Activated CD4-positive, alpha-beta T cell treated with anti-CD3 and anti-CD28 coated beads, Interleukin-2, amount 50 U/mL, for 4 hours (primary cell): ENCODE measurements around the gene GDNF.
"Not testable (repeated sequence)": the region's sequence is repeated elsewhere in the genome, so short reads cannot be mapped to it uniquely, and the experiment has no call there.

ENCODE experiments used
- DNase-seq, 2 experiments: peaks; one replicate each; pipeline ENCODE4 v3.0.0-alpha.2; 2020

The GDNF gene

DNA sequence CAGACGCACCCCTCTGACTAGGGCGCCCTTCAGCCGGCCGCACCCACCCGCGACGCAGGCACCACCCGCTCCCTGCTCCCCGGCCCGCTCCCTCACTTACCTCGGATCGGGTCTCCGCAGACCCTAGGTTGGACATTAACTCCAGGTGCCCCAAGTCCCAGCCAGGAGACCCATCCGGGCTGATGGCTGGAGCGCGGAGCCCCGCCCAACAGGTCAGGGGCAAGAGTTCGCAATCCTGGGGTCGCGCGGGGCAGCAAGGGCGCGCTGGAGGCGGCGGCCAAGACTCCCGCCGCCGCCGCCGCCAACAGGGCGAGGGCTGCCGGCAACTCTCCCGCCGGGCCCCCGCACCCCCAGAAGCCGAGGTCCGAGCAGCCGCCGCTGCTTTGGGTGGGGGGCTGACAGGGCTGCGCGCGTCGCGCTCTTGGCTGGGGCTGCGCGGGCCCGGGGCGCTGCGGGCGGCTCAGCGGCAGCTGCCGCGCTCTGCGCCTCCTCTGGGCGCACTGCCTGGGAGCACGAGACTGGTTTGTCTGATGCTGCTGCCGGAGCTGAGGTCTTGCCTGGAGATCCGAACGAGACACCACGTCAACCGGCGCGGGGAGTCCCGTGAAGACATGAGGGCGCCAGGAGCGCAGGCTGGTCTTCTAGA lies at the start of gene GDNF:
GDNF (minus strand) TSS at position 635 of the 646 bp plus-strand sequence. CDS start 5,245 bp downstream, outside the sequence.
- DNase-seq: no peak

DNA sequence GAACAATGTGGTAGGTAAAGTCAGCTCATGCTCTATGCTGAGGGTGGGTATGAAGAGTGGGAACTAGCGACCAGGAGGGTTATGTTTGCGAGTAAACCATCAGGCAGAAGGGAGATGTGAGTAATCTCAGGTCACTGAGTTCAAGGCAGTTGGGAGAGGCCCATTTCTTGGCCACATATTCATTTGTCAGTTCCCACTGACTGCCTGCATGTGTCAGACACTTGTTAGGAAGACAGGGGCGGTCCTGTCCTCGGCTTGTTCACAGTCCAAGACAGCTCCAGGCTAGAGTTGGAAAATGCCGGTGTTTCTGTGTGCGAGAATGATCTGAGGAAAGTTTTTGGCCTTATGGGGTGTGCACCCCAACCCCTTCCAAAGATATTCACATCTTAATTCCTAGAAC lies 48.6 kb upstream of the GDNF start:
- no peak for DNase-seq

DNA sequence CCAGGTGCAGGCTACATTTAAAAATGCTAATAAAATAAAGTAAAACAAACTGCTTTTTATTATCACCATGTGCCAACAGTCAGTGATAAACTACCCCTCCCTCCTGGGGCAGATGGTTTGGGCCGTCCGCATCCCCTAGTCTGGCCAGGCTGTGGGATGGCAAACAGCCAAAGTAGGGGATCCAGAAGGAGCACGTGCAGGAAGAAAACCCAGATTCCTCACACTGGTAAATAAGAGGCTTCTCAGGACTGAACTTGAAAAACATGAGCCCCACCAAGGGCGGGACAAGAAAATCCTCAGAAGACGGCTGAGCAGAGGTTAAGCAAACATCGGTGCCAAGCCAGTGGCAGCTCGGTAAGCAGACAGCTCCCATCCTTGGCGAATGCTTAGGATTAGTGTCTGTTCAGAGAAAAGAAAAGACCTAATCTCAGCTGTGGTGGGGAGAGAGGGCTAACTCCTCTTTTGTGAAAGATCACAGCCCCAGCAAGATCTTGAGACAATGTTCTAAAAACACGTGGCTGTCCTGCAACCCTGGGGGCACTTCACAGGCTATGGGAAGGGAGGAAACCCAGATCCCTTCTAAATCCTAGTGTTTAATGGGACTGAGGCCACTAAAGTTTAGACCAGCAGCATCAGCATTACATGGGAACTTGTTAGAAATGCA lies 46.5 kb upstream of the GDNF start:
- no peak for DNase-seq

DNA sequence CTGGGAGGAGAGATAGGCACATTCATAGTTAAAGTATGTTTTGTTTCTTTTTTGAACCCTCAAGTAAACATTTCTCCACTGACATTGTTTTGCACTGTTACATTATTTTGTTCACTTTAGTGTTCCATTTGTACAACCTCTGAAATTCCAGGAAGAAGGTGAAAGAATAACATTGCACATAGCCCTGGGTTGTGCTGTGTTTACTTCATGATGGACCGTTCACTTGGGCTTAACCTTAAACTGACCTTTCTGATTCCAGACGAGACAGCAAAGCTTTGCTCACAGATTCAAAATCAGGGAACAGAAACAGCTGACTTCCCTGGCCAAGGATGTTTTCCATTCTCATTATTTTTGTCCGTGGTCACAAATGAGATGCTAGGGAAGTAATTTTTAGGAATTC lies 42.8 kb upstream of the GDNF start:
- no peak for DNase-seq

- DNase-seq: no peak
Measured at GRCh38 chr5:37881359-37881758, 41.5 kb upstream of the GDNF start.

- DNase-seq: no peak
Measured at GRCh38 chr5:37876943-37877342, 37.1 kb upstream of the GDNF start.

GRCh38 chr5:37876245-37876644 lies 36.4 kb upstream of the GDNF start:
- no peak for DNase-seq

GRCh38 chr5:37875051-37875787 lies 35.4 kb upstream of the GDNF start:
- no peak for DNase-seq

DNA sequence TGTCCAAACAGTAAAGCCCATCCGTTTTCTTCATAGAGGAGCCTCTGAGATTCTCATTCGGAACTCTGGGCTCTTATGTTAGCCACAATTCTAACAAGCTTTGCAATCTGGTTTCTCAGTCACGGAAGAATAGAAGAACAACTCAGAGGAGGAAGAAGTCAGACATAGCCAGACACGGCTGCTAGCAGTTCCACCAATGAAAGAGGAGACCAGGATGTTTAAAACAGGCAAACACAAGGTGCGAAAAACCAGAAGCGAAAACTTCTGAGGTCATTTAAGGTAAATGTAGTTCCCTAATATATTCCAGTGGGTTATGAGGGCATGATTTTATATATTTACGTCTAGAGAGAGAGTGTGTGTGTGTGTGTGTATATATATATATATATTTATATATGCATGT lies 34.1 kb upstream of the GDNF start:
- no peak for DNase-seq

GRCh38 chr5:37871023-37871815 lies 31.4 kb upstream of the GDNF start:
- DNase-seq: no peak

GRCh38 chr5:37869216-37869615 lies 29.4 kb upstream of the GDNF start:
- no peak for DNase-seq

- no peak for DNase-seq
Measured at GRCh38 chr5:37867654-37868053, 27.8 kb upstream of the GDNF start.

- not testable (repeated sequence) for DNase-seq
Measured at GRCh38 chr5:37862907-37863306, 23.1 kb upstream of the GDNF start.

DNA sequence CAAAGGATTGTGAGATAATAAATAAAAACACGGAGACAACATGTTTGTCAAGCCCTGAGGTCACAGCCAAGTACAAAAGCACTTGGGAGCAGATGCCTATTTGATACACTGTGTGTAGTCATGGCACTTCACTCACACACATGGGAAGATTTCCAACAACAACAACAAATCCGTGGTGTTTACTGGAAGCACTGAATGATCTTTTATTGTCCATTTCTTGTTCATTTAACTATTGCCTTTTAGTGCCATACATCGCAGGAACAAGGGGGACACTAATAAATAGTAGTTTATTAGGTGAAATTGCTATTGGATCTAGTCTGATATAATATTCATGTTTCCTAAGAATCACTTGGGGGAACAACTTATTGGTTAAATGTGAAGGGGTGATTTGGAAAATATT lies 20.4 kb upstream of the GDNF start:
- no peak for DNase-seq

- DNase-seq: no peak
Measured at GRCh38 chr5:37859805-37860204, 20.0 kb upstream of the GDNF start.

GRCh38 chr5:37858250-37858649 lies 18.4 kb upstream of the GDNF start:
- DNase-seq: no peak

GRCh38 chr5:37857696-37858095 lies 17.9 kb upstream of the GDNF start:
- no peak for DNase-seq

DNA sequence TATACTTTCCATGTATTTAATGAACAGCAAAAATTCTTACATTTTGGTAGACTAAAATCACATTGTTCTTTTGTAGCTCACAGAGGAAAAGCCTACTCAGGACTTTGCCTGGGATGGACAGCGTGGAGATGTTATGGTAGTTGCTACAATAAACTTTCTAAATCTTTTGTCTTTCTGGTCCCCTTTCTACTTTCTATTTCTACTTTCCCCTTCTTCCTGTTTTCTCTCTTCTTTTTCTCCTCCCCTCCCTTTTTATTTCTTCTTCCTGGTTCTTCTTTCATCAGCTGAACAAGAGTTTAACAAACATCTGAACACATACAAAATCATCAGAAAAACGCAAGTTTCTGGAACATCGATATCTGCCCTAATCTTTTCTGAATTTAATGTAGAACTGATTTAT lies 15.6 kb upstream of the GDNF start:
- no peak for DNase-seq

DNA sequence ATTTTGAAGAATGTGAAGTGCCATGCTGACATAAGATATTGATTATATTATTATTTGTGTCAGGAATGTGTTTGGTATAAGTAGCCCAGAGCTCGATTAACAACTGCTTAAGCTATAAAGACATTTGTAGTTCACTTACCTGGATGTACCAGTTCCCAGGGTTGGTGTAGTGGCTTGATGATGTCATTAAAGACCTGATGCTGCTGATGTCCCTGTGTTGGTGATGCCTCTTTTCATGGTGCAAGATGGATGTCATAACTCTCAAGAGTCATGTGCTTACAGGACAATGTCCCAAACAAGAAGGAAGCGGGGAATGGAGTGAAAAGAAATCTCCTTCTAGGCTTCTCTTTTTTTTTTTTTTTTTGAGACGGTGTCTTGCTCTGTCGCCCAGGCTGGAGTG lies 11.5 kb upstream of the GDNF start:
- no peak for DNase-seq

DNA sequence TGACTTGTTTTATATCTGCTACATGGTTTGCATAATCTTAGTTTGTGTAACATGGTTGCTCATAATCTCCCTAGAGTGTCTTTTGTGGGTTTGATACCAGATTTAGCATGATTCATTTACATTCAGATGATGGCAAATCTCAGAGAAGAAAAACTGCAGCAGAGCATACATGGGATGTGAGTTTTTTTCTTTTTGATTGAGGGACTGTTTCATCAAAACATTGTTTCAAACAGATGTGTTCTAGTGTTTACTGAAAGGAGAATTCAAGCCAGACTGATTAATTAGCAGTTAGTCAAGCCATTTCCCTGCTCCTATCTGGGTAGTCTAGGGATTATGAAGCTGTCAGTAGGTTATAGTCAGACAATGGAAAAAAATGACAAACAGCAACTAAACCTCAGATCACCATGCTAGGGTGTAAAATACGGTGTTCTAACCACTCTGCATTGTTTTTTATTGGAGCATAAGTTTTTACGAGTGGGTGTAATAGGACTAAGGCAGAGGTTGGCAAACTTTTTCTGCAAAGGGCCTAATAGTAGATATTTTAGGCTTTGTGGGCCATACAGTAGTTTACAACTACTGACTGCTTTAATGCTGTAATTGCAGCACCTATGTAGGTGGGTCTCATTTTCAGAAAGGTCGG lies 10.5 kb upstream of the GDNF start:
- DNase-seq: no peak

- no peak for DNase-seq
Measured at GRCh38 chr5:37849641-37850040, 9.8 kb upstream of the GDNF start.

GRCh38 chr5:37847978-37848425 lies 8.2 kb upstream of the GDNF start:
- DNase-seq: no peak
